Gastroesophageal sphincter (tissue), 3 donors: Measurements from ENCODE around the gene ATP6V0A4.

Experiments used
- CTCF ChIP-seq, 4 experiments: fragments of 200-600 bp in 2 of 4; fragments of 450-650 bp in 2 of 4; sonication (generic) in 1 of 4; IDR thresholded peaks; one replicate each; pipeline ENCODE4 v1.5.1; 2017 to 2019; ENCODE audit warnings: antibody characterized with exemption in 4 of 4, mild to moderate bottlenecking in 2 of 4, moderate library complexity in 2 of 4
- POLR2A ChIP-seq, 2 donors: fragments of 450-650 bp; IDR thresholded peaks; one replicate each; pipeline ENCODE4 v1.6.1; 2017; ENCODE audit warnings: antibody characterized with exemption in 2 of 2, mild to moderate bottlenecking in 2 of 2, moderate library complexity in 1 of 2

DNA sequence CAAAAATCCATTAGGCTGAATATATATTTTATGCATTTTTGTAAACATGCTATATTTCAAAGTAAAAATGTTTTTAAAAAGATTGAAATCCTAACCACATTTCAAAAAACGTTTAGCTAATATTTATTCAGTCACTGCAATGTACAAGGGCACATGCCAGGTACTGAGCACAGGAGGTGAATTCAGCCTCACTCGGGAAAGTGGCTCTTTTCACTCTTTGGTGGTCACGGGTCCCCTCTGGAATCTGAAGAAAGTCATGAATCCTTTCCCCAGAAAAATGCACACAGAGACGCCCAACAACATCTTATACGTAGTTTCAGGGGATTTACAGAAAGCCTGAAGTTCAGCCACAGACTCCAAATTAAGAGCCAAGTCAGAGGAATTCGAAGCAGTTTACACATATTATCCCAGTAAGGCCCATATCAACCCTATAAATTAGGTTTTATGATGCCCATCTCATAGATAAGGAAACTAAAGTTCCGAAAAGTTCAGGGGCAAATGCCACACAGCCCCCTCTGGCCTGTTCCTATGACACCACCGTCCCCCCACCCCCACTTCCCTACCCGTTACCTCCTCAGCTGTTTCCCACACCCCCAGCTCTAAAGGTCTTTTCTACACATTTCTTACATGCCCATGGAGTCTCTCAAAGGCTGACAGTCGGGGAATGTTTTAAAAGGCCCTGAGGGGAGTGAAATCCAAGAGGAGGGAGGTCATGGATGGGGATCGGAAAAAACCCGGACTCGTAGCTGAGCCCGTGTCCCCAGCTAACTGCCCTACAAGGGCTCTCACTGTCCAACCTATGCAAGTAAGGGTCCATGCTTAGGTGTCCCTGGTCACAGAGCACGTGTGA, 87.2 kb downstream of the ATP6V0A4 start:
- TF ChIP-seq CTCF (IDR thresholded peaks at IDR 0.05) (no peak), POLR2A (IDR thresholded peaks at IDR 0.05) (no peak)
